Body of pancreas (tissue), 4 donors: ENCODE results near the gene EXOC3. TPM values are rescaled to one million over a fixed set of nuclear protein-coding genes. Genes with fewer than 3 reads are reported as not detected.
"Not testable (repeated sequence)": the region's sequence is repeated elsewhere in the genome, so short reads cannot be mapped to it uniquely, and the experiment has no call there.

ENCODE experiments used
- ATAC-seq: fragments of 150-250 bp; one replicate; pipeline ENCODE4 v1.9.1; 2016
- DNase-seq, 4 donors: peaks; one replicate each; pipeline ENCODE4 v3.0.0-alpha.2; 2019
- H3K27ac ChIP-seq, 4 donors: fragments of 200-600 bp; sonication (generic); 1 replicate in 3 of 4; 2 replicates in 1 of 4; pipeline versions ENCODE4 v1.5.1 to v1.6.1; 2016 to 2019; ENCODE audit warnings: mild to moderate bottlenecking in 1 of 4, mixed read lengths in 1 of 4, moderate library complexity in 1 of 4
- H3K27me3 ChIP-seq, 2 donors: fragments of 200-600 bp; sonication (generic); one replicate each; pipeline ENCODE4 v1.6.0; 2016; ENCODE audit warnings: mild to moderate bottlenecking in 1 of 2
- H3K36me3 ChIP-seq, 2 donors: fragments of 200-600 bp; sonication (generic); replicated peaks in 1 of 2; 2 replicates each; pipeline ENCODE4 v1.5.1; 2016; ENCODE audit warnings: low read depth in 2 of 2; ENCODE audit not compliant: insufficient read depth in 1 of 2
- H3K4me1 ChIP-seq: fragments of 200-600 bp; sonication (generic); one replicate; pipeline ENCODE4 v1.6.0; 2016
- H3K4me3 ChIP-seq, 2 donors: fragments of 200-600 bp; sonication (generic); 1 replicate in 1 of 2; 2 replicates in 1 of 2; pipeline ENCODE4 v1.5.1; 2016 to 2019
- H3K9me3 ChIP-seq, 3 donors: fragments of 200-600 bp; sonication (generic); 1 replicate in 2 of 3; 2 replicates in 1 of 3; pipeline ENCODE4 v1.5.1; 2016
- CTCF ChIP-seq, 7 experiments: fragments of 450-650 bp in 4 of 7; fragments of 200-600 bp in 3 of 7; sonication (generic) in 3 of 7; IDR thresholded peaks; one replicate each; pipeline ENCODE4 v1.5.1; 2016 to 2019; ENCODE audit warnings: antibody characterized with exemption in 7 of 7
- POLR2A ChIP-seq, 3 donors: fragments of 450-650 bp; IDR thresholded peaks; one replicate each; pipeline ENCODE4 v1.6.1; 2016; ENCODE audit warnings: antibody characterized with exemption in 3 of 3, mild to moderate bottlenecking in 2 of 3
- WGBS, 2 donors: methylation state at CpG; one replicate each; pipeline ENCODE4 v1.1.5; 2017; 5-methylcytosine and 5-hydroxymethylcytosine counted together
- intact Hi-C: fragments of 100-400 bp; cut with DNase I; formaldehyde crosslinking; loops from one replicate; pipeline ENCODE4 v1.15.1; 2023
- total RNA-seq, 2 donors: library from RNA; depleted of rRNA; stranded (reverse); fragments of >200 nt; gene quantifications; one replicate each; pipeline ENCODE4 v1.1.0, GENCODE V29; 2016

The EXOC3 gene
- total RNA-seq, 2 donors from 2014 or later, result 32.2 to 79.1 TPM

GRCh38 chr5:396531-396961 is 46.4 kb upstream of the EXOC3 start:
- Histone ChIP-seq H3K27ac (no peak overlapping the region), H3K36me3 (no peaks in the 10 kb centered on the region), H3K4me3 (no peak overlapping the region), H3K4me1 (peaks cover 14% of the 10 kb centered on the region), H3K9me3 (no peaks in the 10 kb centered on the region), H3K27me3 (no peaks in the 10 kb centered on the region)
- TF ChIP-seq POLR2A (IDR thresholded peaks at IDR 0.05) (no peak), CTCF (IDR thresholded peaks at IDR 0.05) (no peak)
- DNase-seq, result no peak
- ATAC-seq, result no peak
- intact Hi-C loops, result no loop called here
- 90 to 95% methylated on average over 7 to 10 of the region's 13 CpGs for WGBS, 2 donors

- DNase-seq, H3K27ac ChIP-seq, ATAC-seq, H3K4me3 ChIP-seq, H3K9me3 ChIP-seq, intact Hi-C loops, H3K36me3 ChIP-seq, H3K27me3 ChIP-seq: not testable (repeated sequence)
- WGBS, 2 donors, result 88 to 89% methylated on average over 15 of the region's 15 CpGs
- peaks cover 14% of the 10 kb centered on the region for H3K4me1 ChIP-seq
Measured at GRCh38 chr5:398141-398474, 44.9 kb upstream of the EXOC3 start.

GRCh38 chr5:398475-399295 is 44.3 kb upstream of the EXOC3 start:
- DNase-seq, result peak in 1 of 4 donors; percentile 1
- no peak overlapping the region for H3K4me3 ChIP-seq
- TF ChIP-seq POLR2A (IDR thresholded peaks at IDR 0.05), result no peak
- no peak for TF ChIP-seq CTCF (IDR thresholded peaks at IDR 0.05)
- 77 to 78% methylated on average over 18 to 34 of the region's 35 CpGs for WGBS, 2 donors
- no peak for ATAC-seq
- H3K4me1 ChIP-seq, result peaks cover 14% of the 10 kb centered on the region
- H3K9me3 ChIP-seq, result no peaks in the 10 kb centered on the region
- intact Hi-C loops, result no loop called here
- no peaks in the 10 kb centered on the region for H3K36me3 ChIP-seq
- H3K27ac ChIP-seq, result no peak overlapping the region
- H3K27me3 ChIP-seq, result no peaks in the 10 kb centered on the region

- DNase-seq (peak; percentile 65 to 82 (median 72)), ATAC-seq (peak; percentile 84)
- Histone ChIP-seq H3K4me3 (no peak overlapping the region), H3K9me3 (no peaks in the 10 kb centered on the region), H3K4me1 (peaks cover 14% of the 10 kb centered on the region), H3K27ac (peak overlapping the region in 2 of 4 donors; percentile 38 to 57), H3K36me3 (no peaks in the 10 kb centered on the region), H3K27me3 (no peaks in the 10 kb centered on the region)
- WGBS, 2 donors, result 30 to 33% methylated on average over 40 to 44 of the region's 45 CpGs
- intact Hi-C loops, result no loop called here
- TF ChIP-seq POLR2A (IDR thresholded peaks at IDR 0.05), result no peak
- TF ChIP-seq CTCF (IDR thresholded peaks at IDR 0.05), result no peak
Measured at GRCh38 chr5:399296-400281, 43.4 kb upstream of the EXOC3 start.
